ENCODE measurements around the gene CRYBA2. TPM values are rescaled to one million over a fixed set of nuclear protein-coding genes. Genes with fewer than 3 reads are reported as not detected.

CRYBA2 gene, protein sequence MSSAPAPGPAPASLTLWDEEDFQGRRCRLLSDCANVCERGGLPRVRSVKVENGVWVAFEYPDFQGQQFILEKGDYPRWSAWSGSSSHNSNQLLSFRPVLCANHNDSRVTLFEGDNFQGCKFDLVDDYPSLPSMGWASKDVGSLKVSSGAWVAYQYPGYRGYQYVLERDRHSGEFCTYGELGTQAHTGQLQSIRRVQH
- total RNA-seq: not detected

DNA sequence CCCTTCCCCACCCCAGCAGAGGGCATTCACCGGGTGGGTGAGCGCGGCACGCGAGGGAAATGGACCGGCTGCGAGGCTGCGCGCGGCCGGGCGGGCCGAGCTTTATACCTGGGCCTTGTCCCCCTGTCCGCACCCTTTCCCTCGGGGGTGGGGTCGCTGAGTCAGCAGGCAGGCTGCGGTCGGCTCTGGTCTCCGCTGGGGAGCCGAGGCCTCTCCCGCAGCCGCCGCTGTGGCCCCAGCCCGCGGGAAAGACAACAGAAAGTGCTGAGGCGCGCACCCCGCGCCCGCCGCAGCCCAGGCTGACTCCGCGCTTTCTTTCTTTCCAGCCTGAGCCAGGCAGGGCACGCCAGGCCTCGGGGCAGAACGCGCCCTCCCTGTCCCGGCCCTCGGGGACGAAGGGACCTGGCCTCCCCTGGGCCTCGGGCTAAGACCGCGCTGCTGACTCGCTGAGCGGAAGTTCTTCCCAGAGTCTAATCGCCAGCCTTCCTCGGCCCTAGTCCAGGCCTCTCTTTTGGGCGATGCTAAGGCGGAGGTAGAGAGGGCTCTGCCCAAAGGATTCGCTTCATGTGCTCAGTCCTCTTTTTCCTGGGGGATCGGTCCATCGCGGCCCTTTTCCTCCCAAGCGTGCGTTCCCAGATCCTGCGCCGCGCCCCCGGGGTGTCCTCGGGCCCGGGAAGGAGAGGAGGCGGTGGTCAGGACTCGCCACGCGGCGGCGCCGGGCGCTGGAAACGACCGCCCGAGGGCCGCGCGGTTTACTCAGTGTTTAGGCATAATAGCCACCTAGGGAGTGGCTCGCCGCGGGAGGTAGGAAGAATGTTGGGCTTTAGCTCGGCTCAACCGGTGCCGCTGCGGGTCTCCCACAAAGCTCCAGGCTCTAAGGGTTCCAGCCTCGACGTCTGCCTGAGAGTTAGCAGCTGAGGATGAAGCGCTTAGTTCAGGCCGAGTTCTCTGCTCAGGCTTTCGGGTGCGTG is at the start of gene CRYBA2:
Gene CRYBA2 (minus strand): TSS at position 78 of the 971 bp plus-strand sequence. CDS start 246 bp downstream, outside the sequence.
- ATAC-seq (replicated peaks): peak; percentile 16

DNA sequence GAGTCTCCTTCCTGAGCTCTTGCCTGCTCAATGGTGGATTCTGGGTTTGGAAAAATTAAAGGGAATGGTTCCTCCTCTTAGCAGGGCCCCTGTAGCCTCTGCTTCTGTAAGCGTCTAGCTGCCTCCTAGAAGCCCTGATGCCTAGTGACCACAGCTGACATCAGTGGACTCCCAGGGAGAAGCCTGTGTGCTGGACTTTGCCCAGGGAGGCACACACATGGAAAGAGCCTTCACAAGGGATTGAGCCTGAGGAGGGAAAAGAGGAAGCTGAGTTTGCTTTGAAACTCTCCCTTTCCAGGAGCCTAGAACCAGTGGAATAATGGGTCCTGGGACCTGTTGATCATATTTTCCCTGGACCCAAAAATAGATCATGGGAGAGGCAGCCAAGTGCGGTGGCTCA is 49.5 kb upstream of the CRYBA2 start:
- no peak overlapping the region for H3K27ac Mint-ChIP-seq
- ATAC-seq (replicated peaks): no peak
- H3K36me3 Mint-ChIP-seq (ENCODE audit: low read depth): no peaks in the 10 kb centered on the region
- H3K27me3 Mint-ChIP-seq: peaks cover 57% of the 10 kb centered on the region
- H3K4me1 Mint-ChIP-seq: peaks cover 6% of the 10 kb centered on the region
- no peaks in the 10 kb centered on the region for H3K9me3 Mint-ChIP-seq
- no peak overlapping the region for H3K4me3 Mint-ChIP-seq

More for the DNA sequence above, at the start of gene CRYBA2:
- Mint-ChIP-seq H3K4me1 (no peaks in the 10 kb centered on the region), H3K36me3 (ENCODE audit: low read depth) (no peaks in the 10 kb centered on the region), H3K27ac (no peak within 1 kb of the TSS), H3K27me3 (peaks cover 58% of the 10 kb centered on the region), H3K4me3 (peak within 1 kb of the TSS; percentile 9), H3K9me3 (no peaks in the 10 kb centered on the region)

DNA sequence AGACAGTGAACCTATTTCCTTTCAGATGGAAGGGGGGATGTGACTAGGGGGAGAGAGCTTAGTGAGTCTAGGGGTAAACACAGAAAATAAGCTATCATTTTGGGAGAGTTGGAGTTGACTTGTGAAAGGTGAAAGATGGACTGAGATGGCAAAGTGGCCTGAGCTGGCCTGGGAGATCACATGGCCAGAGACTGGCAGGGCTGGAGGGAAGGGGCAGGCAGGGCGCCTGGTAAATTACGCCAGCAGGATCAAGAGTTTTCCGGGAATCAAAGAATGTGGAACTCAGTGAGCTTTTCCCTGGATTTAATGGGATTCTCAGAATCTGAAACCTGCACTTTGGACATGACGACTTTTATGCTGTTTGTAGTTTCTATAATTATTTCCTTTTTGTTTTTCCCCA is 48.9 kb upstream of the CRYBA2 start:
- no peak overlapping the region for H3K27ac Mint-ChIP-seq
- no peaks in the 10 kb centered on the region for H3K9me3 Mint-ChIP-seq
- H3K4me3 Mint-ChIP-seq: no peak overlapping the region
- no peaks in the 10 kb centered on the region for H3K36me3 Mint-ChIP-seq (ENCODE audit: low read depth)
- H3K27me3 Mint-ChIP-seq: peaks cover 60% of the 10 kb centered on the region
- no peak for ATAC-seq (replicated peaks)
- H3K4me1 Mint-ChIP-seq: peaks cover 6% of the 10 kb centered on the region

DNA sequence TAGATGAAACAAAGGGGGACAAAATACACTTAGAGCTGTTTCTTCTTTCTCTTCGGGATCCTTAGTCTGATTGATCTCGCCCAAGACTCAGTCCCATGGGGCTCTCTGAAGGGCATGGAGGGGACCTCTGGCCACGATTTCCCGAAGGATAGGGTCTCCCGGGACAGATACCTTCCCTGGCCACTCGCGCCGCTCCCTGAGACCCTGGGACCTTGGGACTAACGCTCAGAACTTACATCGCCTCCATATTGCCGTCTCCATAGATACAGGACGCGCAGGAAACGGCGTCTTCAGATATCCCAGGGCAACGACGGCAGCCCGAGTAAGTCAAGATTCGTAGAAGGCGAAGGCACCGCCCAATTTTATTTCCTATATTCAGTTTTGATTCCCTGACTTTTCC is 48.0 kb upstream of the CRYBA2 start, which contains the start of gene CFAP65:
Gene CFAP65 (minus strand): TSS at position 265 of the 400 bp plus-strand sequence. CDS start 2,468 bp downstream, outside the sequence.
- peaks cover 6% of the 10 kb centered on the region for H3K4me1 Mint-ChIP-seq
- H3K27ac Mint-ChIP-seq: no peak within 1 kb of the TSS
- ATAC-seq (replicated peaks): no peak
- H3K9me3 Mint-ChIP-seq: no peaks in the 10 kb centered on the region
- H3K27me3 Mint-ChIP-seq: peaks cover 59% of the 10 kb centered on the region
- no peaks in the 10 kb centered on the region for H3K36me3 Mint-ChIP-seq (ENCODE audit: low read depth)
- H3K4me3 Mint-ChIP-seq: peak within 1 kb of the TSS; percentile 61

DNA sequence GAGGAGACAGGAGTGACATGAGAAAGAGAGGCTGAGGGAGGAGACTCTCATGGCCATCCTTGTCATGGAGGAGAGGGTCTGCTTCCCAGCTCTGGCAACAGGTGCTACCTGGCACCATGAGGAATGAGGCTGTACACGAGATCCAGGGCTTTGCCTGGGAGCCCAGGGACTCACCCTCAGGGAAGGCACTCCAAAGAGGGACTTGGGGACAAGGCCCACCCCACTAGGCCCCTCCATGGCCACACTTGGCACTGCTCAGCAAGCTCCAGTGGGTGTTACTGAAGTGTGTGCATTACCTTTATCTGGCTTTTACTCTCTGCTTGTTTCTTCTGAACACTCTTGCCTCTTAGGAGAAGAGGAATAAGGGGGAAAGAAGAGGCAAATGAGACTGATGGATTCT is 45.4 kb upstream of the CRYBA2 start:
- no peaks in the 10 kb centered on the region for H3K36me3 Mint-ChIP-seq (ENCODE audit: low read depth)
- H3K4me3 Mint-ChIP-seq: no peak overlapping the region
- H3K4me1 Mint-ChIP-seq: peaks cover 6% of the 10 kb centered on the region
- ATAC-seq (replicated peaks): no peak
- H3K9me3 Mint-ChIP-seq: no peaks in the 10 kb centered on the region
- H3K27me3 Mint-ChIP-seq: peaks cover 59% of the 10 kb centered on the region
- H3K27ac Mint-ChIP-seq: no peak overlapping the region

DNA sequence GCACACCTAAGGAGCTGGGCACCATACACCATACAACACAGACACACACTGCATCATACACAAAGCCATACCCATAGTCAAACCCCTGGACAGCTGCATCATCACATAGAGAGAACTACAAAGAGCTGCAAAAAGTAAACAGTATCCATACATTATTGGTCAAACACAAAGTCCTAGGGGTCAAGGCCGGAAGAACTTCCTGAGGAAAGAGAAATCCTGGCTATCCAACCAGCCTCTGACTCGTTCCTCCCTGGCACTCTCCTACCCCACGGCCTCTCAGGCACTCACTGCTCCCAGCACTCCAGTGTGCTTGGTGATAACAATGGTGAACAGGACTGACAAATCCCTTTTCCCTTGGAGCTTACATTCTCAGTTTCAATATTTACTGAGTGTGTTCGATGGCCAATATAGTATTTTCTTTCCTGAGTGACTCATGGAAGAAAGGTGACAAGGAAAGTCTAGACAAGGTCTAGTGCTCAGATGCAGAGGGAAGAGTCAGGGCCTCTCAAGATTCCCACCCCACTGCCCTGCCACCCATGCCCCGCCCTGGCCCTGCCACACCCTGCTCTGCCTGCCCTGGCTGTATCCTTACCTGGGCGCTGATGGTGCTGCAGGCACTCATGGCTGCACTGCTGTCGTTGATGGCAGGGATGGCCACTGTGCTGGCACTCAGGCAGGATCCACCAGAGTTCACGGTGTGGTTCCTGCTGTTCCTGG is 44.7 kb upstream of the CRYBA2 start:
- Mint-ChIP-seq H3K27ac (no peak overlapping the region), H3K4me3 (no peak overlapping the region), H3K9me3 (no peaks in the 10 kb centered on the region), H3K36me3 (ENCODE audit: low read depth) (no peaks in the 10 kb centered on the region), H3K4me1 (peaks cover 6% of the 10 kb centered on the region), H3K27me3 (peaks cover 56% of the 10 kb centered on the region)
- ATAC-seq (replicated peaks): no peak

DNA sequence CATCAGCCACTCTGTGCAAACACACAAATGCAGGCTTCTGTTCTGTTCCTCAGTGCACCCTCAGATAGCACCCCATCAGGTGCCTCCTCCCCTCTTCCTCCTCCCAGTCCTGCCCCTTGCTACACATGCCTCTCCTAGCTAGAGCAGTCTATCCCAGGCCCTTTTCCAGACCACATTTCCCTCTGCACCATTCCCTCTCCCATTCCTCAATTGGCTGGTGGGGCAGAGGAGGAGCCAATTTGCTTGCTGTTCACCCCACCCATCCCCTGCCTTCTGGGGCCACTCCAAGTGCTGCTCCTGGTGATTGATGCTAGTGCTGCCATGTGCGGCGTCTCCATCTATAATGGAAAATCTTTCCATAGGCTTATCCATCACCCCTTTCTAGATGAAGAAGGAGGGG is 42.7 kb upstream of the CRYBA2 start:
- Mint-ChIP-seq H3K9me3 (no peaks in the 10 kb centered on the region), H3K4me1 (no peaks in the 10 kb centered on the region)
- ATAC-seq (replicated peaks): no peak

DNA sequence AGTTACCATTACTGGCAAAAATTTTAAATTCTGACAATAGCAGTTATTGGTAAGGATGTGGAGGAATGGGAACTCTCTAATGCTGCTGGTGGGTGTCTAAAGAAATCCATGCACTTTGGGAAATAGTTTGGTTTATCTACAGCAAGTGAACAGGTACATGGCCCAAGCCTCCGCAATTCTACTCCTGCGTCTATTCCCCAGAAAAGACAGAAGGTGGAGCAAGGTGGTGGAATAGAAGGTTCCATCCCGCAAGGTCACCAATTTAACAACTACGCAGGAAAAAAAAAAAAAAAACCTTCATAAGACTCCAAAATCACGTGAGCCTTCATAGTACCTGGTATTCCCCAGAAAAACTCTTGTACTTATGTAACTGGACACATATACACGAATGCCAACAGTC is 41.6 kb upstream of the CRYBA2 start:
- Mint-ChIP-seq H3K4me3 (no peak overlapping the region), H3K9me3 (no peaks in the 10 kb centered on the region), H3K27me3 (peaks cover 37% of the 10 kb centered on the region)

More for the DNA sequence above, 42.7 kb upstream of the CRYBA2 start:
- H3K4me3 Mint-ChIP-seq: no peak overlapping the region
- no peak overlapping the region for H3K27ac Mint-ChIP-seq
- no peaks in the 10 kb centered on the region for H3K36me3 Mint-ChIP-seq (ENCODE audit: low read depth)
- peaks cover 44% of the 10 kb centered on the region for H3K27me3 Mint-ChIP-seq

DNA sequence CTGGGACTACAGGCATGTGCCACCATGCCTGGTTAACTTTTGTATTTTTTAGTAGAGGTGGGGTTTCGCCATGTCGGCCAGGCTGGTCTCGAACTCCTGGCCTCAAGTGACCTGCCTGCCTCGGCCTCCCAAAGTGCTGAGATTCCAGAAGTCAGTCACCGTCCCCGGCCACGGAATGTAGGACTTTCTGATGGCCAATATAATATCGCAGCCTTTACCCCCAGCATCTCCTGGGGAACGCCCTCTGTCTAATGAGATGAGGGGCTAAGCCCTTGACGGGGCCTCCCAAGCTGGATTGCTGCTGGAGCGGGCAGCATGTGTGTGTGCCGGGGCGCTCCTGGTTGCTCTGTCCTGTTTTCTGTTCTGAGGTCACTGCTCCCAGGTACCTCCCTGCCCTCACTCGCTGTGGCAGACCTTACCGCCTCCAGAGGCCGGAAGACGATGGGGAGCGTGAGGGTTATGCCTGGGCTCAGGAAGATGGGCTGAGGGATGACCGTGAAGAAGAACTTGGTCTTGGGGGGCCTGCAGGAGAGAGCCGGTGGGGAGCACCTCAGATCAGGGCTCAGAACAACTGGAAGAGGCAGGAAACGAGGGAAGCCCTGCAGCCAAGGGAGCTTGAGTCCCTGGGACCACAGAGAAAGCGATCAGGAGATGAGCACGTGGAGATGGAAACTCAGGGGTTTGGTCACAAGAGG is 39.0 kb upstream of the CRYBA2 start:
- Mint-ChIP-seq H3K27ac (no peak overlapping the region), H3K4me1 (no peaks in the 10 kb centered on the region), H3K36me3 (ENCODE audit: low read depth) (no peaks in the 10 kb centered on the region), H3K9me3 (no peaks in the 10 kb centered on the region), H3K27me3 (peaks cover 25% of the 10 kb centered on the region), H3K4me3 (no peak overlapping the region)
- ATAC-seq (replicated peaks): no peak

More for the DNA sequence above, 41.6 kb upstream of the CRYBA2 start:
- Mint-ChIP-seq H3K27ac (no peak overlapping the region), H3K4me1 (no peaks in the 10 kb centered on the region), H3K36me3 (ENCODE audit: low read depth) (no peaks in the 10 kb centered on the region)
- ATAC-seq (replicated peaks): no peak

DNA sequence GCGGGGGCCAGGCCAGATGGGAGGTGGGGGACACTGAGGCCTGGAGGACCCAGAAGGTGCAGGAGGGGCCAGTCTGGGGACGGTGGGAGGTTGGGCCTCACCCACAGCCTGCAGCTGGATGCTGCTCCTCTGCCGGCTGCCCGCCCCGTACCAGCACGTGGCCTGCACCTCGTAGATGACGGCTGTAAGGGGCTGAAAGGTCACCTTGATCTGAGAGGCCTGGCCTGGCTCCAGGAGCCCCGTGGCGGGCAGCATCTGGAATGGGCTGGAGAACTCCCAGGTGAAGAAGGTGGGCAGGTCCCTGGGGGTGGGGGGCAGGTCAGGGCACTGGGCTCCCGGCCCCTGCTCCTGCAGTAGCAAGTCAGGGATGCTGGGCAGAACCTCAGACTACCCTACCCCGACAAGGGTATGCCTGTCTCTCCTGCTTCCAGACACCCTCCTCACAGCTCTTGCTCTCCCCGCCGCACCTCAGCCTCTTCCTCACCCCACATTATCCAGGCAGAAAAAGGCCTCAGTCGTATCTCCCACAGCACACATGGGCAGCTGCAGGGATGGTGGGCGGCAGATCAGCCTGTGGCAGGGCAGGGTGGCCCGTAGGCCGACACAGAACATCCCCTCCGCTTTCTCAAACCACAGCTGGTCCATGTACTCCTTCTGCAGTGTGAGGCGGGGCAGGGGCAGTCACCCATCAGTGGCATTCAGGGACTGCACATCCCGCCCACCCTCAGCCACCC is 38.0 kb upstream of the CRYBA2 start:
- H3K9me3 Mint-ChIP-seq: no peaks in the 10 kb centered on the region
- no peak overlapping the region for H3K27ac Mint-ChIP-seq
- no peak overlapping the region for H3K4me3 Mint-ChIP-seq
- no peak for ATAC-seq (replicated peaks)
- no peaks in the 10 kb centered on the region for H3K36me3 Mint-ChIP-seq (ENCODE audit: low read depth)
- H3K4me1 Mint-ChIP-seq: no peaks in the 10 kb centered on the region
- peaks cover 21% of the 10 kb centered on the region for H3K27me3 Mint-ChIP-seq

DNA sequence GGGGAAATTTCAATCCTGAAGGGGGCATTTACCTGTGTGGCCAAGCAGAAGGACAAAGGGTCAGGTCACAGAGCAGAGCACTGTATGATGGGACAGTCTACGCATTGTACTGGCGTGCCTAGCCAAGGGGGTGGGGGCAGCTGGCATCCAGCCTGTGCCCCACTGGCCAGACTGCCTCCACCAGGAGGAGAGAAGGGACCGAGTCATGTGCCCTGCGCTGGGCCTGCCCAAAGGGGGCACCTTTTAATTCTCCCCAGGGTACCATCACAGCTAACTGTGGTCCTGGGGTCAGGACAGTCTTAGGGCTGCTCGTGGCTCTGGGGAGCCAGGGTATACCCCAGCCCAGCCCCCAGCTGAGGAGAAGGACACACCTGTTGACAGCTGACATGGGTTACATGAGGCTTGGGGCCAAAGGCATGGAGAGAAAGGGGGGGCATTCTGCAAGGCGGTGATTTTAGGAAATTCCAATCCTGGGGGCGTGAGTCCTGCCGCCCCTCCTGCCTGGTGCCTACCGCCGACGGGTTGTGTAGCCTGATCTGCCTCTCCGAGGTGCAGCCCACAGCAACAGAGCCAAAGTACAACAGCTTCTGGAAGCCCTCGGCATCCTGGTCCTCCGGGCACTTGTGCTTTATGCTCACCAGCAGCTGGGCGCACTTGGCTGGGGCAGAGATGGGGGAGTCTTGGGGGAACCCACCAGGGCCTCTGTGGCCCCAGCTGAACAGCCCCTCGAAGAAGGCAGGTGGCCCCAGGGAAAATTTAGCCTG is 37.1 kb upstream of the CRYBA2 start:
- no peak overlapping the region for H3K4me3 Mint-ChIP-seq
- H3K27ac Mint-ChIP-seq: no peak overlapping the region
- H3K36me3 Mint-ChIP-seq (ENCODE audit: low read depth): no peaks in the 10 kb centered on the region
- no peak for ATAC-seq (replicated peaks)
- H3K9me3 Mint-ChIP-seq: no peaks in the 10 kb centered on the region
- H3K4me1 Mint-ChIP-seq: no peaks in the 10 kb centered on the region
- peaks cover 16% of the 10 kb centered on the region for H3K27me3 Mint-ChIP-seq

DNA sequence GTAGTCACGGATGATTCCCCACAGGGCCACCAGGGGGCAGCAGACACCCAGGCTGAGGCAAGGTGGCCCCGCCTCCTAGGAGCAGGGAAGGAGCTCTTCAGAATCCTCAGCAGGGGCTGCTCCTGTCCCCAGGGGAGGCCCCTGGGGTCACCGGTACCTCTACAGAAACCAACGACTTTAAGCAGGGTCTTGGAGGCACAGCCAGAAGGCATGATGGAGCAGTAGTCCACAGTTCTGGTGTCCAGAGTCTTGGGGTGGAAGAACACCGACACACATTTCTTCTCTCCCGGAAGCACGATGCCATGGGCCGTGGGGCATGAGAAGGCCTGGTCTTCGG is 36.6 kb upstream of the CRYBA2 start:
- Mint-ChIP-seq H3K4me1 (no peaks in the 10 kb centered on the region), H3K27ac (no peak overlapping the region), H3K9me3 (no peaks in the 10 kb centered on the region), H3K36me3 (ENCODE audit: low read depth) (no peaks in the 10 kb centered on the region), H3K4me3 (no peak overlapping the region), H3K27me3 (peaks cover 16% of the 10 kb centered on the region)
- ATAC-seq (replicated peaks): peak; percentile 88

All from activated T-helper 17 cell treated with anti-CD3 and anti-CD28 coated beads, Interleukin-2, amount 50 U/mL, for 72 hours (primary cell).